Stomach (tissue), 9 donors: ENCODE results near the gene FAM124A. TPM values are rescaled to one million over a fixed set of nuclear protein-coding genes. Genes with fewer than 3 reads are reported as not detected.

ENCODE experiments used
- DNase-seq, 2 donors: peaks; one replicate each; pipeline versions ENCODE4 v3.0.0 to v3.0.0-alpha.2; 2013 to 2019
- H3K27ac ChIP-seq, 5 donors: fragments of 200-600 bp in 4 of 5; sonication (generic) in 4 of 5; one replicate each; pipeline ENCODE4 v1.5.1; 2013 to 2019; ENCODE audit warnings: mild to moderate bottlenecking in 1 of 5, moderate library complexity in 1 of 5
- H3K27me3 ChIP-seq, 3 donors: fragments of 200-600 bp; sonication (generic); one replicate each; pipeline ENCODE4 v1.5.1; 2017 to 2019; ENCODE audit warnings: mixed run types in 1 of 3
- H3K36me3 ChIP-seq, 4 donors: fragments of 200-600 bp; sonication (generic); 1 replicate in 3 of 4; 2 replicates in 1 of 4; pipeline ENCODE4 v1.5.1; 2016 to 2019
- H3K4me1 ChIP-seq, 4 donors: fragments of 200-600 bp; sonication (generic); one replicate each; pipeline ENCODE4 v1.5.1; 2016 to 2019
- H3K4me3 ChIP-seq, 4 donors: fragments of 200-600 bp; sonication (generic) in 3 of 4; one replicate each; pipeline ENCODE4 v1.5.1; 2016 to 2019; ENCODE audit warnings: mild to moderate bottlenecking in 1 of 4
- H3K9me3 ChIP-seq, 4 donors: fragments of 200-600 bp; sonication (generic); one replicate each; pipeline ENCODE4 v1.5.1; 2016 to 2019
- EP300 ChIP-seq: sonication (generic); formaldehyde crosslinking; IDR thresholded peaks from one replicate; pipeline ENCODE4 v1.6.1; 2017; ENCODE audit warnings: antibody characterized with exemption
- POLR2A ChIP-seq, 4 donors: fragments of 450-650 bp; IDR thresholded peaks; one replicate each; pipeline ENCODE4 v1.6.1; 2016; ENCODE audit warnings: antibody characterized with exemption in 4 of 4, control low read depth in 2 of 4, mild to moderate bottlenecking in 1 of 4, moderate library complexity in 1 of 4
- POLR2AphosphoS5 ChIP-seq, 3 donors: sonication (generic); formaldehyde crosslinking; IDR thresholded peaks; one replicate each; pipeline ENCODE4 v1.6.1; 2016; ENCODE audit warnings: antibody characterized with exemption in 3 of 3
- WGBS, 5 donors: extraction: QIAGEN DNeasy Blood & Tissue Kit in 3 of 5; methylation state at CpG; one replicate each; pipeline versions ENCODE4 v1.1.5 to v1.1.7; 2013 to 2018; 5-methylcytosine and 5-hydroxymethylcytosine counted together
- intact Hi-C: fragments of 100-400 bp; cut with DNase I; formaldehyde crosslinking; loops from one replicate; pipeline ENCODE4 v1.15.1; 2023; ENCODE audit warnings: low total_unique reads
- polyA plus RNA-seq, 3 donors: library from polyadenylated mRNA; stranded (reverse); fragments of 200-250 nt; gene quantifications; one replicate each; pipeline ENCODE4 v1.2.3, GENCODE V29; 2013
- total RNA-seq, 5 donors: library from RNA; depleted of rRNA; stranded (reverse); fragments of >200 nt; gene quantifications; one replicate each; pipeline versions ENCODE4 v1.1.0 to v1.2.3, GENCODE V29; 2014 to 2016
- TF ChIP-seq, protein P1 (sequence below), 7 experiments: fragments of 450-650 bp in 4 of 7; fragments of 200-600 bp in 3 of 7; sonication (generic) in 3 of 7; IDR thresholded peaks; one replicate each; pipeline ENCODE4 v1.5.1; 2016 to 2019; ENCODE audit warnings: antibody characterized with exemption in 7 of 7, control low read depth in 2 of 7, mild to moderate bottlenecking in 1 of 7
- donor health status: healthy with polysubstance abuse.
- donor health status: Bipolar disorder and iron deficiency.
- donor health status: healthy.

The FAM124A gene
- total and polyA plus RNA-seq, 8 donors: 0.46 to 21.0 (median 2.6) TPM

DNA sequence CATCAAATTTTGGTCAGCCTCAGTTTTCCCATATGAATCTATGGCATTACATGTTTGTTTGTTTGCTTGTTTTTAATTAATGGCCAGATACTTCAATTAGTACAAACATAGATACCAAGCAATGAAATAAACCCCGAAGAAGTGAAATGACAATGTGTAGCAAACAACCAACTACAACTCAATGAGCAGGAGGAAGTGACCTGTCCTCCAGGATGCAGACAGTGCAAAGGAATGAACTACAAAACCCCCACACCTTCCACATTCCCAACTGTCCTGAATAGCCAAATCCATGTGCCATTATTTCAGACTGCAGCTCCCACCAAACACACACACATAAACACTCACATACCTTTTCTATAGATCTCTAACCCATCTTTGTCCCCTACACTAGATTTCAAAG, 45.0 kb upstream of the FAM124A start:
- 88 to 97% (median 95%) methylated on average over 1 of the region's 1 CpG for WGBS, 5 donors
- Histone ChIP-seq H3K9me3 (no peaks in the 10 kb centered on the region), H3K4me3 (no peak overlapping the region), H3K27me3 (peaks cover 0 to 10% (median 0%) of the 10 kb centered on the region in 3 donors), H3K27ac (no peak overlapping the region), H3K4me1 (no peaks in the 10 kb centered on the region), H3K36me3 (no peaks in the 10 kb centered on the region)
- intact Hi-C loops: no loop called here
- TF ChIP-seq EP300: no peak
- no peak for DNase-seq

DNA sequence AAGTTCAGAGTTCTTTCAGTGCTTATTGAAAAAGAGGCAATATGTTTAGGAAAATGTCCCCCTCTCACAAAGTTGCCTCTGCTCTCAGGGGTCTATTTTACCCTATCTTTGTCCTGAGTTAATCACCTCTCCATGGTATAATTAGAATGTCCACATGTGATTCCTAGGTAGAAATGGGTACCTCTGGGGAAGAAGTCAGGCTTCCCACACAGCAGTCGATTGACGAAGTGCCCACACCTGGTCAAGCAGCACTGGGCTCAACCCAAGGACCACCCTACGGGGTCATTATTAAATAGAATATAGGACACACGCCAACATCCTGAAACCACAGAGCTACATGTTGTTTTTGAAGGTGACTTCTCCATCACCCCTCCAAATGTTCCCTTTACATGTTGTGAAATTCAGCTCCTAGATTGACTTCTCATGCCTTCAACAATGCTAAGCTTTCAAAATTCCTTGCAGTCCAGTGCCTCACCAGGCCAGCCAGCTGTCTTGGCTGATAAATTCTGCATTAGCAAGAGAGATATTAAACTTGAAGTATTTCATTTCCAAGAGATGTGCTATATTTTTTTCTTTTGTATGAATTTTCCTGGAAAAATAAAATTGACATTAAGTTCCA, 43.6 kb upstream of the FAM124A start:
- Histone ChIP-seq H3K36me3 (no peaks in the 10 kb centered on the region), H3K27me3 (peaks cover 0 to 10% (median 0%) of the 10 kb centered on the region in 3 donors), H3K4me3 (no peak overlapping the region), H3K9me3 (no peaks in the 10 kb centered on the region), H3K4me1 (no peaks in the 10 kb centered on the region), H3K27ac (no peak overlapping the region)
- intact Hi-C loops: no loop called here
- no peak for DNase-seq
- 86 to 91% (median 90%) methylated on average over 4 of the region's 4 CpGs for WGBS, 5 donors
- TF ChIP-seq, protein P1, sequence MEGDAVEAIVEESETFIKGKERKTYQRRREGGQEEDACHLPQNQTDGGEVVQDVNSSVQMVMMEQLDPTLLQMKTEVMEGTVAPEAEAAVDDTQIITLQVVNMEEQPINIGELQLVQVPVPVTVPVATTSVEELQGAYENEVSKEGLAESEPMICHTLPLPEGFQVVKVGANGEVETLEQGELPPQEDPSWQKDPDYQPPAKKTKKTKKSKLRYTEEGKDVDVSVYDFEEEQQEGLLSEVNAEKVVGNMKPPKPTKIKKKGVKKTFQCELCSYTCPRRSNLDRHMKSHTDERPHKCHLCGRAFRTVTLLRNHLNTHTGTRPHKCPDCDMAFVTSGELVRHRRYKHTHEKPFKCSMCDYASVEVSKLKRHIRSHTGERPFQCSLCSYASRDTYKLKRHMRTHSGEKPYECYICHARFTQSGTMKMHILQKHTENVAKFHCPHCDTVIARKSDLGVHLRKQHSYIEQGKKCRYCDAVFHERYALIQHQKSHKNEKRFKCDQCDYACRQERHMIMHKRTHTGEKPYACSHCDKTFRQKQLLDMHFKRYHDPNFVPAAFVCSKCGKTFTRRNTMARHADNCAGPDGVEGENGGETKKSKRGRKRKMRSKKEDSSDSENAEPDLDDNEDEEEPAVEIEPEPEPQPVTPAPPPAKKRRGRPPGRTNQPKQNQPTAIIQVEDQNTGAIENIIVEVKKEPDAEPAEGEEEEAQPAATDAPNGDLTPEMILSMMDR (IDR thresholded peaks at IDR 0.05): no peak
- no peak for TF ChIP-seq EP300
- TF ChIP-seq POLR2AphosphoS5 (IDR thresholded peaks at IDR 0.05): no peak
- TF ChIP-seq POLR2A (IDR thresholded peaks at IDR 0.05): no peak

DNA sequence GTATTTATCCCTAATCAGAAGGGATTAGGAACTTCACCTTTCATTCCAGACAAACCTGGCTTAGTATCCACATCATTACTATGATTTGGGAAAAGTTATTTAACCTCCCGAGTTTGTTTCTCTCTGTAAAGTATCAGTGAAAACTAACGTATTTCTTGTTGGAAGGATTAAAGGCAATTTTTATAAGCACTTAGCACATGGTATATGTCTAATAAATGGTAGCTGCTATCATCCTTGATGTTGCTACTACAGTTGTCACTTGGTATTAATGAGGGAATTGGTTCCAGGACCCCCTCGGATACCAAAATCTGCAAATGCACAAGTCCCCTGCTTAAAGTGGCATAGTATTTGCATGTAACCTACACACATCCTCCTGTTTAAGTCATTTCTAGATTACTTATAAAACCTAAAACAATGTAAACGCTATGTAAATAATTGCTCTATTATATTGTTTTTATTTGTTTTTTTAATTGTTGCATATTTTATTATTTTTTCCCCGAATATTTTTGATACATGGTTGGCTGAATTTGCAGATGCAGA, 42.7 kb upstream of the FAM124A start:
- Histone ChIP-seq H3K9me3 (no peaks in the 10 kb centered on the region), H3K4me1 (no peaks in the 10 kb centered on the region), H3K36me3 (no peaks in the 10 kb centered on the region), H3K4me3 (no peak overlapping the region), H3K27me3 (peaks cover 0 to 10% (median 0%) of the 10 kb centered on the region in 3 donors), H3K27ac (no peak overlapping the region)
- 72 to 93% (median 89%) methylated on average over 5 of the region's 5 CpGs for WGBS, 5 donors
- TF ChIP-seq EP300: no peak
- intact Hi-C loops: no loop called here
- DNase-seq: no peak

DNA sequence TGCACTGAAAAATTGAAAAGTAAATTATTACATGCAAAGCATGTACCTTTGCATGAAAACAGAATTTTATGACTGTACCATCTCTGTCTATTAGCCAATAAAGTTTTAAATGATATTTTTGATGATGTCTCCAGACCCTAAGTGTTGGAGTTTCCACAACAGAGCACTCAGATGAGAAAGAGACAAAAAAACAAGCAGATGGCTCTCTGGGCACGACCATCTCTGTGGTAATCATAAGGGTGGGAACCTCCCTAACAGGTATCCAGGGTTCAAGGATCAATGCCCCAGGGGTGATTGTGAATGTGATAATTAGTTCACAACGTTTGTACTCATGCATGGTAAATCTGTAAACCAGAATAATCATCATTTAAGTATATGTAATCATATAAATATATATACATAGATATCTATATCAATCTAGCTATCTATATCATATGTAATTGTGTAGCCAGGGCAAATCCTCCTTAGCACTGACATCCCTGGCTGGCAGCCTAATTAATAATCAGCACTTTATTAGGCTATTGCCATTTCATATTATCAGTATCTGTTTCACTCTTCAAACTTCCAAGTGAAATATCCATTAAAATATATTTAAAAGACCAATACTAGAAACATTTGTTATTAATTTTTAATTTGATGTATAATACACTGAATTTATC, 41.2 kb upstream of the FAM124A start:
- Histone ChIP-seq H3K4me1 (no peaks in the 10 kb centered on the region), H3K27me3 (peaks cover 0 to 10% (median 0%) of the 10 kb centered on the region in 3 donors), H3K27ac (no peak overlapping the region), H3K9me3 (no peaks in the 10 kb centered on the region), H3K4me3 (no peak overlapping the region), H3K36me3 (no peaks in the 10 kb centered on the region)
- intact Hi-C loops: no loop called here
- no peak for DNase-seq
- 33 to 44% (median 38%) methylated on average over 2 of the region's 2 CpGs for WGBS, 5 donors
- TF ChIP-seq POLR2A (IDR thresholded peaks at IDR 0.05): no peak
- TF ChIP-seq EP300: no peak
- TF ChIP-seq, protein P1 (IDR thresholded peaks at IDR 0.05): no peak
- TF ChIP-seq POLR2AphosphoS5 (IDR thresholded peaks at IDR 0.05): no peak

DNA sequence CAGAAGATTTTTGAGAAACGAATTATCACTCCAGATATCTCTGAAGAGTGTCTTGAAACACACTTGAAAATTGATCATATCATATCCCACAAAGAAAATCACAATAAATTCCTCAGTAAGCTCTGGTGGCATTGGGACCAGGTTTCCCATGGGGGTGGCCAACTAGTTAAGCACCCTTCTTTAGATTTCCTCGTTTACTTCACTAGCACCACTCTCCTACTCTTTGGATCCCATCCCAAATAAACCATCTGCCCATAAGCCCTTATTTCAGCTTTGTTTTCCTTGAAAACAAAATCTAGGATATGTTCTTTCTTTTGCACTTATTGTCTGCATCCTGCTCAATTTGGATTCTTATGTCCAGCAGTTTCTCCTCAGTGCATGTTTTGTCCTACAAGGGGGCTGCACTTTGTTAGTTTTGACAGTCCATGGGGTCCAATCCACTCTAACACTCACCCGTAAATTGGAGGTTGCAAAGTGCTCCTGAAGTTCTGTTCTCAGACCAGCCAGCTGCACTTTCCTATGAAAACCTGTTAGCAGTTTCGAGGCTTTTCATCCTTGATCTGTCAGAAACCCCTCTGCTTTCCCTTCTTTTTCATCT, 40.3 kb upstream of the FAM124A start:
- DNase-seq: no peak
- TF ChIP-seq, protein P1 (IDR thresholded peaks at IDR 0.05): no peak
- no peak for TF ChIP-seq POLR2AphosphoS5 (IDR thresholded peaks at IDR 0.05)
- no peak for TF ChIP-seq EP300
- TF ChIP-seq POLR2A (IDR thresholded peaks at IDR 0.05): no peak
- Histone ChIP-seq H3K27ac (no peak overlapping the region), H3K27me3 (peaks cover 0 to 10% (median 0%) of the 10 kb centered on the region in 3 donors), H3K4me3 (no peak overlapping the region), H3K4me1 (no peaks in the 10 kb centered on the region), H3K9me3 (no peaks in the 10 kb centered on the region), H3K36me3 (no peaks in the 10 kb centered on the region)
- intact Hi-C loops: no loop called here
- WGBS, 5 donors: 54 to 71% (median 60%) methylated on average over 4 of the region's 4 CpGs
